ENCODE results near the gene OPTC.

GRCh38 chr1:203527013-203527412, 33.1 kb downstream of the OPTC start:
- TF ChIP-seq CTCF (IDR thresholded peaks at IDR 0.05) = no peak
- TF ChIP-seq POLR2AphosphoS5 (IDR thresholded peaks at IDR 0.05) = no peak

Measured in stomach (tissue), 4 donors.